ENCODE measurements around the gene PFN1. TPM values are rescaled to one million over a fixed set of nuclear protein-coding genes. Genes with fewer than 3 reads are reported as not detected.

The PFN1 gene
- total RNA-seq, 2 experiments from 2014 or later: 1,726 to 1,759 TPM

DNA sequence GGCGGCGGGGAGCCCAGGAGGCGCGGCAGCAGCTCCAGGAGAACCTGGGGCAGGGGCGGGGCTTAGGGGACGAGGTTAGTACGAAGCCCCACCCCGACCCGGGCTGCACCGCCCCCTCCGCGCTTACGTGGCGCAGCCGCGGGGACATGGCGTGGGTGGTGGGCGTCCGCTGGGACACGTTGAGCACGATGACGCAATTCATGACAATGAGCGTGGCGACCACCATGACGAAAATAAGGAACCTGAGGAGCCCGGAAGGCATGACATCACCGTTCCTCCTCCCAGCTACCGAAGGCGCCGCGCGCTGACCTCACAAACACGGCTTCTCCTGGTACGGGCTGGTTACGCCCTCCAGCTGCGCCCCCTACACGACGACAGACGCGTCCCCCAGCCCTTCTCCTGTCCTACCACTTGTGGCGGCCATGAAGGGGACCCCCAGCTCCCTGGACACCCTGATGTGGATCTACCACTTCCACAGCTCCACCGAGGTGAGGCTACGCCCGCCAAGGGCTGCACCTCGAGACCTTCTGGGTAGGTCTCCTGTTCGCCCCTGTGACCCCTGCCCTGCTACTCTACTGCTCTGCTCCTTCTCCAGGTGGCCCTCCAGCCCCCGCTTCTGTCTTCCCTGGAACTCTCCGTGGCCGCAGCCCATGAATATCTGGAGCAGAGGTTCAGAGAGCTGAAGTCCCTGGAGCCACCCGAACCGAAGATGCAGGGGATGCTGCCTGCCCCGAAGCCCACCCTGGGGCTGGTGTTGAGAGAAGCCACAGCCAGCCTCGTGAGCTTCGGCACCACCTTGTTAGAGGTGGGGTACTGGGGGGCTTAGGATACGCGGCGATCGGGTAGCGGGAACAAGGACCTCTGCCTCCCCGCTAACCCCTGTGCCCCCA is 48.7 kb downstream of the PFN1 start, which contains the start of gene C17orf107:
Gene C17orf107 (plus strand): TSS at position 196 of the 890 bp plus-strand sequence. CDS start 227 bp downstream, at position 423.
- intact Hi-C loops (cut with micrococcal nuclease): loop anchor here (10.0 kb wide), 1 partner anchor 165 kb away; no protein-coding TSS in a partner anchor
- H3K36me3 Mint-ChIP-seq (ENCODE audit: low read depth): peaks cover 21% of the 10 kb centered on the region
- no peaks in the 10 kb centered on the region for H3K27me3 Mint-ChIP-seq
- peak; percentile 79 for ATAC-seq
- ChIA-PET CTCF (interaction anchor here (0.6 to 2.5 kb wide), 10 partner anchors 9 to 333 kb away, joined by 3 to 23 read pairs (median 4); no protein-coding TSS in a partner anchor), POLR2A (interaction anchor here (0.8 to 5.8 kb wide), 12 partner anchors 9 to 196 kb away, joined by 3 to 41 read pairs (median 7); partner anchors contain the start of genes PELP1, PFN1, PLD2 and RNF167)
- no peaks in the 10 kb centered on the region for H3K9me3 Mint-ChIP-seq
- DNase-seq: peak; percentile 99
- peak within 1 kb of the TSS; percentile 94 for H3K4me3 Mint-ChIP-seq
- H3K27ac Mint-ChIP-seq: peak within 1 kb of the TSS; percentile 94
- TF ChIP-seq, protein P1, sequence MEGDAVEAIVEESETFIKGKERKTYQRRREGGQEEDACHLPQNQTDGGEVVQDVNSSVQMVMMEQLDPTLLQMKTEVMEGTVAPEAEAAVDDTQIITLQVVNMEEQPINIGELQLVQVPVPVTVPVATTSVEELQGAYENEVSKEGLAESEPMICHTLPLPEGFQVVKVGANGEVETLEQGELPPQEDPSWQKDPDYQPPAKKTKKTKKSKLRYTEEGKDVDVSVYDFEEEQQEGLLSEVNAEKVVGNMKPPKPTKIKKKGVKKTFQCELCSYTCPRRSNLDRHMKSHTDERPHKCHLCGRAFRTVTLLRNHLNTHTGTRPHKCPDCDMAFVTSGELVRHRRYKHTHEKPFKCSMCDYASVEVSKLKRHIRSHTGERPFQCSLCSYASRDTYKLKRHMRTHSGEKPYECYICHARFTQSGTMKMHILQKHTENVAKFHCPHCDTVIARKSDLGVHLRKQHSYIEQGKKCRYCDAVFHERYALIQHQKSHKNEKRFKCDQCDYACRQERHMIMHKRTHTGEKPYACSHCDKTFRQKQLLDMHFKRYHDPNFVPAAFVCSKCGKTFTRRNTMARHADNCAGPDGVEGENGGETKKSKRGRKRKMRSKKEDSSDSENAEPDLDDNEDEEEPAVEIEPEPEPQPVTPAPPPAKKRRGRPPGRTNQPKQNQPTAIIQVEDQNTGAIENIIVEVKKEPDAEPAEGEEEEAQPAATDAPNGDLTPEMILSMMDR (IDR thresholded peaks at IDR 0.05): no peak
- H3K4me1 Mint-ChIP-seq (ENCODE audit: low read depth): peaks cover 31% of the 10 kb centered on the region

DNA sequence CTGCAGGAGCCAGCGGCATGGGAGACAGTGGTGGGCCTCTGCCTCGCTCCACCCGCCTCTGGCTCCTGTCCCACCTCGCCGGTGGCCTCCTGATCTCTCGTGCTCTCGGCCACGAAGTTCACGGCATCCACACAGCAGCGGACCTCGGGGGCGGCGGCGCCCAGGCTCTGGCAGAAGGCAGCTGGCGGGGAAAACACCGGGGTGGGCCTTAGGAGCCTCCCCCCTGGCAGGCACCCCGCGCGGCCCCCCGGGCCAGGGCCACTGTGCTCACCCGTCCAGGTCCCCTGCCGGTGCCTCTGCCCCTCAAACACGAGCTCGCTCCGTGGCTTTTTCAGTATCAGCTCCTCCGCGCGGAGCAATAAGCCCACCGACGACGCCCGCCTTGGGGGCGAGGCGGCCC is 49.4 kb downstream of the PFN1 start:
- Mint-ChIP-seq H3K4me1 (ENCODE audit: low read depth) (peaks cover 27% of the 10 kb centered on the region), H3K4me3 (peak overlapping the region; percentile 94), H3K27me3 (no peaks in the 10 kb centered on the region), H3K9me3 (no peaks in the 10 kb centered on the region), H3K36me3 (ENCODE audit: low read depth) (peaks cover 21% of the 10 kb centered on the region), H3K27ac (no peak overlapping the region)
- ChIA-PET CTCF (interaction anchor here (1.0 to 2.5 kb wide), 8 partner anchors 8 to 332 kb away, joined by 3 to 23 read pairs (median 5); no protein-coding TSS in a partner anchor), POLR2A (interaction anchor here (0.6 to 5.8 kb wide), 11 partner anchors 8 to 199 kb away, joined by 3 to 41 read pairs (median 7); partner anchors contain the start of genes PELP1, PFN1, PLD2 and RNF167)
- TF ChIP-seq, protein P1 (IDR thresholded peaks at IDR 0.05): no peak
- peak; percentile 2 for ATAC-seq
- DNase-seq: peak; percentile 33
- intact Hi-C loops (cut with micrococcal nuclease): no loop called here

DNA sequence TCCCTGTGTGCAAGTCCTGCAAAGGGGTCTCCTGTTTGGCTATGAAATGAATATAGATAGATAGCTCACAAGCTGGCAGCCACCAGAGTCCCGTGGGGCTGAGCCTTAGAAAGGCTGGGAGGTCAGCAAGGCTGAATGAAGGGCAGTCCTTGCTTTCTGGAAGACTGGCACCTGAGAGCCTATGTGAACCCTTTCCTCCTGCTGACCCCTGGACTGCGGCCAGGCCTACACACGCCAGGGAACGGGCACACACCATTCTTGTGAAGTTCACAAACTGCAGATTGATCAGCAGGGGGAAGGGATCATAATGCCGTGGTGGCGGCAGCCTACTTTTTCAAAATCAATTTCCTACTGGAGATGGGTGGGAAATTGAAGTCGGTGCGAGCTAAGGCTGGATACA is 50.0 kb downstream of the PFN1 start:
- Mint-ChIP-seq H3K36me3 (ENCODE audit: low read depth) (peaks cover 21% of the 10 kb centered on the region), H3K4me1 (ENCODE audit: low read depth) (peaks cover 23% of the 10 kb centered on the region), H3K27me3 (no peaks in the 10 kb centered on the region), H3K4me3 (peak overlapping the region; percentile 94), H3K27ac (no peak overlapping the region), H3K9me3 (no peaks in the 10 kb centered on the region)
- TF ChIP-seq, protein P1 (IDR thresholded peaks at IDR 0.05): no peak
- intact Hi-C loops (cut with micrococcal nuclease): no loop called here
- POLR2A ChIA-PET: interaction anchor here (0.6 to 5.8 kb wide), 4 partner anchors 43 to 200 kb away, joined by 4 to 41 read pairs (median 18); partner anchors contain the start of genes PELP1, PFN1, RNF167 and SLC25A11
- DNase-seq (no peak), ATAC-seq (no peak)
- CTCF ChIA-PET: interaction anchor here (1.0 to 2.5 kb wide), 5 partner anchors 10 to 331 kb away, joined by 3 to 23 read pairs (median 5); no protein-coding TSS in a partner anchor

DNA sequence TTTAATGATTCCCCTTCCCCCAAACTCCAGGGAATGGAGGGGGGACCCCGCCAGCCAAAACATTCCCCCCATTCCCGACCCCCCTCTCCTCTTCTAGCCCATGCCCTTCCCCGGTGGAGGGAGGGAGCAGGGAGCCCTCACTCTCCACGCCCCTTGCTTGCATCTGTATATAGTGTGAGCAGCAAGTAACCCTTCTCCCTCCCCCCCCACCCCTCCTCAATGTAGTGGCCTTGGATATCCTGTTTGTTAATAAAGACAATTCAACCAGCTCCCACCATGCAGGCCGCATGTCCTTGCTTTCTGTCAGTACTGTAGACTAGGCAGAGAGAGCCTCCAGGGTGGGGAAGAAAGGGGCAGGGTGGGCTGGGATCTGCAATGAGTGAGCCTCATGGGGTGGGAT is 50.5 kb downstream of the PFN1 start:
- Mint-ChIP-seq H3K36me3 (ENCODE audit: low read depth) (peaks cover 21% of the 10 kb centered on the region), H3K27ac (no peak overlapping the region), H3K27me3 (no peaks in the 10 kb centered on the region), H3K9me3 (no peaks in the 10 kb centered on the region), H3K4me3 (no peak overlapping the region), H3K4me1 (ENCODE audit: low read depth) (peaks cover 17% of the 10 kb centered on the region)
- CTCF ChIA-PET: interaction anchor here (1.3 kb wide), 1 partner anchor 108 kb away, joined by 4 read pairs; no protein-coding TSS in a partner anchor
- POLR2A ChIA-PET: no interaction called here
- DNase-seq (no peak), ATAC-seq (no peak)
- TF ChIP-seq, protein P1 (IDR thresholded peaks at IDR 0.05): no peak
- intact Hi-C loops (cut with micrococcal nuclease): no loop called here

All from activated CD8-positive, alpha-beta T cell treated with anti-CD3 and anti-CD28 coated beads for 36 hours (primary cell).